WI38 (cell line): ENCODE measurements around the gene SET.

Experiments used
- H3K4me3 ChIP-seq: 2 replicates; pipeline ENCODE4 v1.5.1; 2011; ENCODE audit warnings: low read depth, mild to moderate bottlenecking, control low read depth, low read length
- TF ChIP-seq, protein P1 (sequence below): IDR thresholded peaks from 2 replicates; pipeline ENCODE4 v1.5.1; 2012; ENCODE audit warnings: low read depth, mild to moderate bottlenecking, control low read depth, low read length

The SET gene

DNA sequence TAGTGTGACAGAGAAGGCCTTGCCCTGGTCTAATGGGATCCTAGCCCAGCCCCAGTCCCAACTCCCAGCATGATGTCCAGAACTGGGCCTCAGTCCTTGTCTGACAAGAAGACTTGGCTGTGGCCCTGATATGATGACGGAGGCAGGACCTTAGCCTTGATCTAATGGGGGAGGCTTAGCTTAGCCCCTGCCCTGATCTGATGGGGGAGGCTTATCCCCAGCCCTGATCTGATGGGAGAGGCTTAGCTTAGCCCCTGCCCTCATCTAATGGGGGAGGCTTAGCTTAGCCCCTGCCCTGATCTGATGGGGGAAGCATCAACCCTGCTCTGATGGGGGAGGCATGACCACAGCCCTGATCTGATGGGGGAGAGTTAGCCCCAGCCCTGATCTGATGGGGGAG, 17.0 kb downstream of the SET start:
- H3K4me3 ChIP-seq: no peak overlapping the region
- TF ChIP-seq, protein P1, sequence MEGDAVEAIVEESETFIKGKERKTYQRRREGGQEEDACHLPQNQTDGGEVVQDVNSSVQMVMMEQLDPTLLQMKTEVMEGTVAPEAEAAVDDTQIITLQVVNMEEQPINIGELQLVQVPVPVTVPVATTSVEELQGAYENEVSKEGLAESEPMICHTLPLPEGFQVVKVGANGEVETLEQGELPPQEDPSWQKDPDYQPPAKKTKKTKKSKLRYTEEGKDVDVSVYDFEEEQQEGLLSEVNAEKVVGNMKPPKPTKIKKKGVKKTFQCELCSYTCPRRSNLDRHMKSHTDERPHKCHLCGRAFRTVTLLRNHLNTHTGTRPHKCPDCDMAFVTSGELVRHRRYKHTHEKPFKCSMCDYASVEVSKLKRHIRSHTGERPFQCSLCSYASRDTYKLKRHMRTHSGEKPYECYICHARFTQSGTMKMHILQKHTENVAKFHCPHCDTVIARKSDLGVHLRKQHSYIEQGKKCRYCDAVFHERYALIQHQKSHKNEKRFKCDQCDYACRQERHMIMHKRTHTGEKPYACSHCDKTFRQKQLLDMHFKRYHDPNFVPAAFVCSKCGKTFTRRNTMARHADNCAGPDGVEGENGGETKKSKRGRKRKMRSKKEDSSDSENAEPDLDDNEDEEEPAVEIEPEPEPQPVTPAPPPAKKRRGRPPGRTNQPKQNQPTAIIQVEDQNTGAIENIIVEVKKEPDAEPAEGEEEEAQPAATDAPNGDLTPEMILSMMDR: no peak

DNA sequence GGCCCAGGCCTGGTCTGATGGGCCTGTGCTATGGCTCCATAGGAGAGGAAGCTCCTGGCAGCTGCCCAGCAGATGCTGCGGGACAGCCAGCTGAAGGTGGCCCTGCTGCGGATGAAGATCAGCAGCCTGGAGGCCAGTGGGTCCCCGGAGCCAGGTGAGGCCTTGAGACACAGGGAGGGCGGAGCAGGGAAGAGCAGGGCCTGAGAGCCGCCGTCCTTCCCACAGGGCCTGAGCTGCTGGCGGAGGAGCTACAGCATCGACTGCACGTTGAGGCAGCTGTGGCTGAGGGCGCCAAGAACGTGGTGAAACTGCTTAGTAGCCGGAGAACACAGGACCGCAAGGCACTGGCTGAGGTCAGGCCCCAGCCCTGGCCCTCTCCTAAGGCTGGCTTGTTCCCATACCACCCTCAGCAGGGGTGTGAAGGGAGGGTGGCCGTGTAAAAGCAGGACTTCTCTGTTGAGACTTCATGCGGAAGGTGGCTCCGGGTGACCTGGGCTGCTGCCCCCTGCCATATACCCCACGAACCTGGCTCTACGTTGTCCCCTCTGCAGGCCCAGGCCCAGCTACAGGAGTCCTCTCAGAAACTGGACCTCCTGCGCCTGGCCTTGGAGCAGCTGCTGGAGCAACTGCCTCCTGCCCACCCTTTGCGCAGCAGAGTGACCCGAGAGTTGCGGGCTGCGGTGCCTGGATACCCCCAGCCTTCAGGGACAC, 17.8 kb downstream of the SET start:
- TF ChIP-seq, protein P1: no peak
- no peak overlapping the region for H3K4me3 ChIP-seq

DNA sequence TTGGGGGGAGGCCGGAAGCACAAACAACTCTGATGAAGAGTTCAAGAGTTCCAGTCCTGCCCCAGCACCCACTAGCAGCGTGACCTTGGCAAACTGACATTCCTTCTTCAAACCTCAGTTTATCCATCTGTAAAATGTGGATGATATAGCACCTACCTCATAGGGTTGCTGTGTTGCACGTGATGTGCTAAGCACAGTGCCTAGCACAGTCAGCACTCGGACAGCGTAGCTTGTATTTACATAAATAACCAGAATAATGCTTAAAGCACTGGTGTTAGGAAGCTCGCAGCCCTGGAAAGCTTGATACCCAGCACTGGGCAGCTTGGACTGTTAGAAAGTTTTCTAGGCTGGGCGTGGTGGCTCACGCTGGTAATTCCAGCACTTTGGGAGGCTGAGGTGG, 18.4 kb downstream of the SET start:
- H3K4me3 ChIP-seq: no peak overlapping the region
- TF ChIP-seq, protein P1: no peak

DNA sequence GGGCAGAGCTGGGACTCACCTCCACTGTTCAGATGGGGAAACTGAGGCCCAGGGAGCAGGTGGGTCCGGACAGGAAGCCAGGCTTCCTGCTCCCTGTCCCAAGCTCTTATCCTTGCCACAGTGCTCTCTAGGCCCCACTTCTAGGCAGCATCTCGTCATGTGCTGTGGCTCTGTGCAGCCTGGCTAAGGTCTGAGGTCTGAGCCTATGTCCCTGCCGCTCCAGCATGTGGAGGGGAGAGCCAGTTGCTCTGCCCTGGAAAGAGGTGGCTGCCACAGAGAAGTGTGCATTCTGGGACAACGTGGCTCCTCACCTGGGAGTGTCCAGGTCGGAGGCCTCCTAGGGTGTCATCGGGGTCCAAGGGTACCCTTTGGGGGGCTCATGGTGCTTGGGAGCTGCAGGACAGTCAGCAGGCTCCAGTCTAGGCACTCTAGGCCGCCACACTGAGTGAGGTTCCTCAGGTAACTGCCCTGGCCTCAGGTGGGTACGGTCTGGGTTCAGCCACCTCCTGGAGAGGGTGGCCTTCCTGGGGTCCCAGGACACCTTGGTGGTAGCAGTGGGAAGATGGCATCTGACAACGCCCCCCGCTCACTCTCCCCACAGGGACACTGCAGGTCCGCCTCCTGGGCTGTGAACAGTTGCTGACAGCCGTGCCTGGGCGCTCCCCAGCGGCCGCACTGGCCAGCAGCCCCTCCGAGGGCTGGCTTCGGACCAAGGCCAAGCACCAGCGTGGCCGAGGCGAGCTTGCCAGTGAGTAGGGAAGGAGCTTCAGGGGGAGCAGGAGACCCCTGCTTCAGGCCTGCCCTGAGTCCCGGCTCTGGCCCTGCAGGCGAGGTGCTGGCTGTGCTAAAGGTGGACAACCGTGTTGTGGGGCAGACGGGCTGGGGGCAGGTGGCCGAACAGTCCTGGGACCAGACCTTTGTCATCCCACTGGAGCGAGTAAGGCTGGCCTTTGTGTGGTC, 23.7 kb downstream of the SET start:
- TF ChIP-seq, protein P1: no peak

DNA sequence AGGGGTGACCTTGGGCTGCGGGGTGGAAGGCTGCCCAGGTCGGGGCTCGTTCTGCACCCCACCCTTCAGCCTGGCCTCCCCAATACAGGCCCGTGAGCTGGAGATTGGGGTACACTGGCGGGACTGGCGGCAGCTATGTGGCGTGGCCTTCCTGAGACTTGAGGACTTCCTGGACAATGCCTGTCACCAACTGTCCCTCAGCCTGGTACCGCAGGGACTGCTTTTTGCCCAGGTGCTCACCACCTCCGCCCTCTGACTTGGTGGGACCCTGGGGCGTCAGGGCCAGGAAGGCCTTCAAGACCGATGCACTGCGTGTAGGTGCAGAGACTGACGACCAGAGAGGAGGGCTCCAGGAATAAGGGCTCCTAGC, 24.4 kb downstream of the SET start:
- no peak overlapping the region for H3K4me3 ChIP-seq
- TF ChIP-seq, protein P1: no peak

More for the DNA sequence above, 23.7 kb downstream of the SET start:
- no peak overlapping the region for H3K4me3 ChIP-seq

DNA sequence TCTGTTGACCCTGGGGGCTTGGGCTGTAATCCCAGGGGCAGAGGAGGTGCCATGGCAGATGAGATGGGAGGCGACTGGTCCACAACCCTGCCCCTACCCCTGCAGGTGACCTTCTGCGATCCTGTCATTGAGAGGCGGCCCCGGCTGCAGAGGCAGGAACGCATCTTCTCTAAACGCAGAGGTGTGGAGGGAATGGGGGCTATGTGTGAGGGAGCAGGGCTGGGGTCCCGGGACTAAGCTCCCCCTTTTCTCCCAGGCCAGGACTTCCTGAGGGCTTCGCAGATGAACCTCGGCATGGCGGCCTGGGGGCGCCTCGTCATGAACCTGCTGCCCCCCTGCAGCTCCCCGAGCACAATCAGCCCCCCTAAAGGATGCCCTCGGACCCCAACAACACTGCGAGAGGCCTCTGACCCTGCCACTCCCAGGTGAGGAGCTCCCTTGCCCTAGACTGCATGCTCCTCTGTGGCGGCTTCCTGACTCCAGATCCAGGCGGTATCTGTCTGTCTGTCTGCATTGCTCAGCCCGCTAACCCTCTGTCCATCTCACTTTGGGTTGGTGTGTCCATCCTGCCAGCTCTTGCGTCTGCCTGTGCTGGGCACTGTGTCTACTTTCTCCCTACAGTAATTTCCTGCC, 25.0 kb downstream of the SET start:
- no peak overlapping the region for H3K4me3 ChIP-seq

More for the DNA sequence above, 25.0 kb downstream of the SET start:
- TF ChIP-seq, protein P1: no peak
